Effector memory CD8-positive, alpha-beta T cell (primary cell): ENCODE data around the gene VAMP3.
"Not testable (repeated sequence)": the region's sequence is repeated elsewhere in the genome, so short reads cannot be mapped to it uniquely, and the experiment has no call there.

ENCODE experiments used
- ATAC-seq: fragments of 150-1000 bp; cut with Tn5 transposase; replicated peaks from 2 replicates; pipeline ENCODE4 v1.10.0; 2021; ENCODE audit warnings: mild to moderate bottlenecking, moderate library complexity
- DNase-seq, 3 experiments: peaks; one replicate each; pipeline ENCODE4 v3.0.0; 2021
- H3K27ac Mint-ChIP-seq, 2 donors: one replicate each; pipeline ENCODE4 v1.8.0; 2022; ENCODE audit warnings: mild to moderate bottlenecking in 2 of 2, mixed read lengths in 2 of 2, moderate library complexity in 2 of 2
- H3K27me3 Mint-ChIP-seq, 2 donors: one replicate each; pipeline ENCODE4 v1.8.0; 2022; ENCODE audit warnings: mixed read lengths in 2 of 2
- H3K36me3 Mint-ChIP-seq: one replicate; pipeline ENCODE4 v1.8.0; 2022; ENCODE audit warnings: mild to moderate bottlenecking, moderate library complexity, mixed read lengths; ENCODE audit not compliant: insufficient read depth
- H3K4me1 Mint-ChIP-seq, 2 donors: one replicate each; pipeline ENCODE4 v1.8.0; 2022; ENCODE audit warnings: low read depth in 2 of 2, mixed read lengths in 2 of 2
- H3K4me3 Mint-ChIP-seq, 2 donors: one replicate each; pipeline ENCODE4 v1.8.0; 2022; ENCODE audit warnings: mild to moderate bottlenecking in 2 of 2, mixed read lengths in 2 of 2, moderate library complexity in 2 of 2
- H3K9me3 Mint-ChIP-seq, 2 donors: one replicate each; pipeline ENCODE4 v1.8.0; 2022; ENCODE audit warnings: mixed read lengths in 2 of 2

The VAMP3 gene

GRCh38 chr1:7777591-7777990, 6.5 kb downstream of the VAMP3 start:
- H3K4me3 Mint-ChIP-seq = no peak overlapping the region
- DNase-seq = no peak
- H3K4me1 Mint-ChIP-seq = peaks cover 14 to 34% of the 10 kb centered on the region in 2 donors
- no peaks in the 10 kb centered on the region for H3K9me3 Mint-ChIP-seq
- no peaks in the 10 kb centered on the region for H3K27me3 Mint-ChIP-seq
- no peak overlapping the region for H3K27ac Mint-ChIP-seq
- no peak for ATAC-seq
- H3K36me3 Mint-ChIP-seq = peaks cover 36% of the 10 kb centered on the region

- Mint-ChIP-seq H3K4me1 (peaks cover 19 to 30% of the 10 kb centered on the region in 2 donors), H3K4me3 (no peak overlapping the region), H3K9me3 (no peaks in the 10 kb centered on the region), H3K27ac (no peak overlapping the region), H3K36me3 (peaks cover 42% of the 10 kb centered on the region), H3K27me3 (no peaks in the 10 kb centered on the region)
- no peak for DNase-seq
- ATAC-seq = no peak
Measured at GRCh38 chr1:7778133-7778628, 7.1 kb downstream of the VAMP3 start.

- Mint-ChIP-seq H3K27ac (peak overlapping the region in 1 of 2 donors; percentile 55), H3K9me3 (no peaks in the 10 kb centered on the region), H3K4me3 (no peak overlapping the region), H3K4me1 (peaks cover 15 to 20% of the 10 kb centered on the region in 2 donors), H3K27me3 (no peaks in the 10 kb centered on the region), H3K36me3 (peaks cover 44% of the 10 kb centered on the region)
- ATAC-seq (no peak), DNase-seq (no peak)
Measured at GRCh38 chr1:7780976-7781375, 9.9 kb downstream of the VAMP3 start.

- Mint-ChIP-seq H3K9me3 (no peaks in the 10 kb centered on the region), H3K27me3 (no peaks in the 10 kb centered on the region), H3K4me1 (peaks cover 15 to 20% of the 10 kb centered on the region in 2 donors), H3K27ac (peak overlapping the region in 1 of 2 donors; percentile 55), H3K36me3 (peaks cover 44% of the 10 kb centered on the region), H3K4me3 (peak overlapping the region in 1 of 2 donors; percentile 78)
- ATAC-seq = no peak
- DNase-seq = no peak
Measured at GRCh38 chr1:7781501-7781900, 10.4 kb downstream of the VAMP3 start.

GRCh38 chr1:7781923-7782495, 10.9 kb downstream of the VAMP3 start:
- Mint-ChIP-seq H3K27ac (peak overlapping the region in 1 of 2 donors; percentile 36), H3K4me3 (peak overlapping the region; percentile 62 to 78), H3K9me3 (no peaks in the 10 kb centered on the region), H3K27me3 (no peaks in the 10 kb centered on the region), H3K36me3 (peaks cover 44% of the 10 kb centered on the region), H3K4me1 (peaks cover 15 to 20% of the 10 kb centered on the region in 2 donors)
- no peak for DNase-seq
- no peak for ATAC-seq

- Mint-ChIP-seq H3K4me3 (peak overlapping the region; percentile 62 to 78), H3K27me3 (no peaks in the 10 kb centered on the region), H3K9me3 (no peaks in the 10 kb centered on the region), H3K36me3 (peaks cover 35% of the 10 kb centered on the region), H3K4me1 (peaks cover 15 to 20% of the 10 kb centered on the region in 2 donors), H3K27ac (peak overlapping the region; percentile 58 to 78)
- DNase-seq = peak in 1 of 3 experiments; percentile 19
- peak; percentile 13 for ATAC-seq
Measured at GRCh38 chr1:7783178-7783711, 12.1 kb downstream of the VAMP3 start.

- Mint-ChIP-seq H3K36me3 (peaks cover 41% of the 10 kb centered on the region), H3K27ac (peak within 1 kb of the TSS; percentile 58 to 78), H3K27me3 (no peaks in the 10 kb centered on the region), H3K9me3 (no peaks in the 10 kb centered on the region), H3K4me3 (peak within 1 kb of the TSS; percentile 62 to 78), H3K4me1 (peaks cover 15 to 20% of the 10 kb centered on the region in 2 donors)
- peak; percentile 87 for ATAC-seq
- peak; percentile 90 to 95 (median 91) for DNase-seq
Measured at GRCh38 chr1:7783826-7784491, 12.9 kb downstream of the VAMP3 start, which contains the start of gene PER3. Gene PER3, plus strand, starts transcription at chr1:7784291. Its CDS starts 587 bp downstream, at chr1:7784878.

GRCh38 chr1:7784492-7785071, 13.5 kb downstream of the VAMP3 start:
- Mint-ChIP-seq H3K36me3 (peaks cover 47% of the 10 kb centered on the region), H3K9me3 (no peaks in the 10 kb centered on the region), H3K27ac (peak overlapping the region in 1 of 2 donors; percentile 62), H3K27me3 (no peaks in the 10 kb centered on the region), H3K4me1 (peaks cover 15 to 20% of the 10 kb centered on the region in 2 donors), H3K4me3 (peak overlapping the region; percentile 0 to 55)
- ATAC-seq = no peak
- DNase-seq = no peak

- Mint-ChIP-seq H3K27me3 (no peaks in the 10 kb centered on the region), H3K4me3 (peak overlapping the region in 1 of 2 donors; percentile 55), H3K9me3 (no peaks in the 10 kb centered on the region), H3K36me3 (peaks cover 42% of the 10 kb centered on the region), H3K27ac (peak overlapping the region in 1 of 2 donors; percentile 62), H3K4me1 (peaks cover 15 to 20% of the 10 kb centered on the region in 2 donors)
- no peak for ATAC-seq
- no peak for DNase-seq
Measured at GRCh38 chr1:7785108-7785507, 14.0 kb downstream of the VAMP3 start.

GRCh38 chr1:7786795-7787194, 15.7 kb downstream of the VAMP3 start:
- H3K27ac Mint-ChIP-seq = no peak overlapping the region
- no peak for ATAC-seq
- peaks cover 47% of the 10 kb centered on the region for H3K36me3 Mint-ChIP-seq

GRCh38 chr1:7789828-7790227, 18.7 kb downstream of the VAMP3 start:
- Mint-ChIP-seq H3K9me3 (peaks cover 4 to 7% of the 10 kb centered on the region in 2 donors), H3K27ac (no peak overlapping the region), H3K4me3 (no peak overlapping the region), H3K27me3 (no peaks in the 10 kb centered on the region), H3K36me3 (peaks cover 24% of the 10 kb centered on the region), H3K4me1 (no peaks in the 10 kb centered on the region)
- DNase-seq (no peak), ATAC-seq (no peak)

More at GRCh38 chr1:7786795-7787194, 15.7 kb downstream of the VAMP3 start:
- Mint-ChIP-seq H3K9me3 (peaks cover 4 to 6% of the 10 kb centered on the region in 2 donors), H3K4me3 (no peak overlapping the region), H3K4me1 (peaks cover 8 to 13% of the 10 kb centered on the region in 2 donors), H3K27me3 (no peaks in the 10 kb centered on the region)
- no peak for DNase-seq

- not testable (repeated sequence) for H3K4me1 Mint-ChIP-seq, DNase-seq, H3K4me3 Mint-ChIP-seq, ATAC-seq, H3K9me3 Mint-ChIP-seq, H3K27me3 Mint-ChIP-seq, H3K27ac Mint-ChIP-seq
- peaks cover 17% of the 10 kb centered on the region for H3K36me3 Mint-ChIP-seq
Measured at GRCh38 chr1:7791027-7791426, 19.9 kb downstream of the VAMP3 start.

- DNase-seq (no peak), ATAC-seq (no peak)
- Mint-ChIP-seq H3K4me3 (no peak overlapping the region), H3K27me3 (no peaks in the 10 kb centered on the region), H3K27ac (no peak overlapping the region), H3K4me1 (no peaks in the 10 kb centered on the region), H3K36me3 (peaks cover 17% of the 10 kb centered on the region), H3K9me3 (peaks cover 3 to 7% of the 10 kb centered on the region in 2 donors)
Measured at GRCh38 chr1:7795406-7795805, 24.3 kb downstream of the VAMP3 start.
